ENCODE results near the gene SCRN2.

The SCRN2 gene

GRCh38 chr17:47806913-47807255 is 34.2 kb downstream of the SCRN2 start:
- no peak for DNase-seq (ENCODE audit: low read depth in 2 of 2)

GRCh38 chr17:47806026-47806912 is 34.8 kb downstream of the SCRN2 start:
- no peak for DNase-seq (ENCODE audit: low read depth in 2 of 2)

- DNase-seq (ENCODE audit: low read depth in 2 of 2), result no peak
Observed at GRCh38 chr17:47804461-47804860, 36.6 kb downstream of the SCRN2 start.

- no peak for DNase-seq (ENCODE audit: low read depth in 2 of 2)
Observed at GRCh38 chr17:47803751-47804150, 37.3 kb downstream of the SCRN2 start.

- no peak for DNase-seq (ENCODE audit: low read depth in 2 of 2)
Observed at GRCh38 chr17:47803201-47803600, 37.9 kb downstream of the SCRN2 start.

GRCh38 chr17:47802341-47803022 is 38.6 kb downstream of the SCRN2 start:
- peak in 1 of 2 donors; percentile 33 for DNase-seq (ENCODE audit: low read depth in 2 of 2)

- DNase-seq (ENCODE audit: low read depth in 2 of 2), result no peak
Observed at GRCh38 chr17:47801906-47802305, 39.2 kb downstream of the SCRN2 start.

- no peak for DNase-seq (ENCODE audit: low read depth in 2 of 2)
Observed at GRCh38 chr17:47801176-47801765, 39.8 kb downstream of the SCRN2 start.

GRCh38 chr17:47800686-47801085 is 40.4 kb downstream of the SCRN2 start:
- no peak for DNase-seq (ENCODE audit: low read depth in 2 of 2)

- DNase-seq (ENCODE audit: low read depth in 2 of 2), result no peak
Observed at GRCh38 chr17:47797797-47798196, 43.3 kb downstream of the SCRN2 start.

- DNase-seq (ENCODE audit: low read depth in 2 of 2), result no peak
Observed at GRCh38 chr17:47792979-47793378, 48.1 kb downstream of the SCRN2 start.

- no peak for DNase-seq (ENCODE audit: low read depth in 2 of 2)
Observed at GRCh38 chr17:47792457-47792856, 48.6 kb downstream of the SCRN2 start.

- DNase-seq (ENCODE audit: low read depth in 2 of 2), result no peak
Observed at GRCh38 chr17:47791025-47791424, 50.0 kb downstream of the SCRN2 start.

- peak; percentile 13 to 20 for DNase-seq (ENCODE audit: low read depth in 2 of 2)
Observed at GRCh38 chr17:47789611-47790561, 51.2 kb downstream of the SCRN2 start.

Measured in stimulated activated CD8-positive, alpha-beta memory T cell treated with anti-CD3 and anti-CD28 coated beads, Interleukin-7, amount 100 ng/mL, for 1 hour (primary cell).